ENCODE measurements around the gene DCAKD.

The DCAKD gene

GRCh38 chr17:45086391-45086790 is 35.0 kb upstream of the DCAKD start:
- TF ChIP-seq CTCF (IDR thresholded peaks at IDR 0.05; ENCODE audit: low read depth, low read length) = no peak
- DNase-seq (ENCODE audit: extremely low read depth, low read depth) = no peak

- TF ChIP-seq CTCF (IDR thresholded peaks at IDR 0.05; ENCODE audit: low read depth, low read length) = no peak
Observed at GRCh38 chr17:45081047-45081703, 29.7 kb upstream of the DCAKD start.

GRCh38 chr17:45077643-45078042 is 26.2 kb upstream of the DCAKD start:
- no peak for DNase-seq (ENCODE audit: extremely low read depth, low read depth)
- no peak for TF ChIP-seq CTCF (IDR thresholded peaks at IDR 0.05; ENCODE audit: low read depth, low read length)

More at GRCh38 chr17:45081047-45081703, 29.7 kb upstream of the DCAKD start:
- no peak for DNase-seq (ENCODE audit: extremely low read depth, low read depth)

GRCh38 chr17:45073414-45074070 is 22.1 kb upstream of the DCAKD start:
- DNase-seq (ENCODE audit: extremely low read depth, low read depth) = peak; percentile 95
- TF ChIP-seq CTCF (IDR thresholded peaks at IDR 0.05; ENCODE audit: low read depth, low read length) = no peak

- DNase-seq (ENCODE audit: extremely low read depth, low read depth) = no peak
- no peak for TF ChIP-seq CTCF (IDR thresholded peaks at IDR 0.05; ENCODE audit: low read depth, low read length)
Observed at GRCh38 chr17:45070809-45071208, 19.4 kb upstream of the DCAKD start.

- no peak for DNase-seq (ENCODE audit: extremely low read depth, low read depth)
- no peak for TF ChIP-seq CTCF (IDR thresholded peaks at IDR 0.05; ENCODE audit: low read depth, low read length)
Observed at GRCh38 chr17:45070001-45070400, 18.6 kb upstream of the DCAKD start.

GRCh38 chr17:45067637-45068036 is 16.2 kb upstream of the DCAKD start:
- TF ChIP-seq CTCF (IDR thresholded peaks at IDR 0.05; ENCODE audit: low read depth, low read length) = no peak
- no peak for DNase-seq (ENCODE audit: extremely low read depth, low read depth)

Data from AG09319 (cell line).